ENCODE results near the gene RUNDC1.

DNA sequence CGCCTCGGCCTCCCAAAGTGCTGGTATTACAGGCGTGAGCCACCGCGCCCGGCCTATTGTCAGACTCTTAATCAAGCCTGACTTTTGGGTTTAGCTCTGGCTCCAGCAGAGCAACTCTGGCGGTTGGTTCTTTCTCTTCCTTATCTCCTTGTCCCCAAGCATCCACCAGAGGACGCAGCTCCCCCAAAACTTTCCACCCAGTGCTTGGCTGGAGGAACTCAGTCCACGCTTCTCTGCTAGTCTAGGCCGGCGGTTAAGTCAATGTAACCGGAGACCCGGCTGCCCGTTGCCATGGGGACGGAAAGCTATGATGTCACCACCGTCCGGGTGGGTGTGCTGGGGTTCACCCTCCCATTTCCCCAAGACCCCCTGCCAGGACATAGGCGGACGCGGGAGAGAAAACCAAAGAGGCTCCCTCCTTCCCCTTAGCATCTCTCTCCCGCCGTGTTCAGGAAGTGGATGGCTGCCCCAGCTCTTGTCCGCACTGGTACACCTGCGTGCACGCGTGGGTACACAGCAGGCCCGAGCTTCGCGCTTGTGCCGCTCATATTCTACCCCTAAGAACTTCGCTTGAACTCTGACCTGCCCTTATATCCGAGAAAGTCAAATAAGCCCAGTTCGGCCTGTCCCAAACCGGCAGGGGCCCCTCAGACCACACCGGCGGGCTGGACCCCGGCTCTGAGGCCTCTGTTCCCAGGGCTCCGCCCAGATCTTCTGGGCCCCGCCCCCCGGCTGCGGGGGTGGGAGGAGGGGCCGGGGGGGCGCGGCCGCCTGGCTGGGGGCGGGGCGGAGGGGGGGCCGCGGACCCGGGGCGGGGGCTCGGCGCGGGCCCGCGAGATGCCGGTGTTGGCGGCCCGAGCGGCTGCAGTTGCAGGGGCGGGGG lies 44.3 kb downstream of the RUNDC1 start, which contains the start of gene RND2:
- peak; percentile 61 for TF ChIP-seq EP300 (conservative IDR thresholded peaks at IDR 0.05; ENCODE audit: poor library complexity, severe bottlenecking)
- TF ChIP-seq, protein P1, sequence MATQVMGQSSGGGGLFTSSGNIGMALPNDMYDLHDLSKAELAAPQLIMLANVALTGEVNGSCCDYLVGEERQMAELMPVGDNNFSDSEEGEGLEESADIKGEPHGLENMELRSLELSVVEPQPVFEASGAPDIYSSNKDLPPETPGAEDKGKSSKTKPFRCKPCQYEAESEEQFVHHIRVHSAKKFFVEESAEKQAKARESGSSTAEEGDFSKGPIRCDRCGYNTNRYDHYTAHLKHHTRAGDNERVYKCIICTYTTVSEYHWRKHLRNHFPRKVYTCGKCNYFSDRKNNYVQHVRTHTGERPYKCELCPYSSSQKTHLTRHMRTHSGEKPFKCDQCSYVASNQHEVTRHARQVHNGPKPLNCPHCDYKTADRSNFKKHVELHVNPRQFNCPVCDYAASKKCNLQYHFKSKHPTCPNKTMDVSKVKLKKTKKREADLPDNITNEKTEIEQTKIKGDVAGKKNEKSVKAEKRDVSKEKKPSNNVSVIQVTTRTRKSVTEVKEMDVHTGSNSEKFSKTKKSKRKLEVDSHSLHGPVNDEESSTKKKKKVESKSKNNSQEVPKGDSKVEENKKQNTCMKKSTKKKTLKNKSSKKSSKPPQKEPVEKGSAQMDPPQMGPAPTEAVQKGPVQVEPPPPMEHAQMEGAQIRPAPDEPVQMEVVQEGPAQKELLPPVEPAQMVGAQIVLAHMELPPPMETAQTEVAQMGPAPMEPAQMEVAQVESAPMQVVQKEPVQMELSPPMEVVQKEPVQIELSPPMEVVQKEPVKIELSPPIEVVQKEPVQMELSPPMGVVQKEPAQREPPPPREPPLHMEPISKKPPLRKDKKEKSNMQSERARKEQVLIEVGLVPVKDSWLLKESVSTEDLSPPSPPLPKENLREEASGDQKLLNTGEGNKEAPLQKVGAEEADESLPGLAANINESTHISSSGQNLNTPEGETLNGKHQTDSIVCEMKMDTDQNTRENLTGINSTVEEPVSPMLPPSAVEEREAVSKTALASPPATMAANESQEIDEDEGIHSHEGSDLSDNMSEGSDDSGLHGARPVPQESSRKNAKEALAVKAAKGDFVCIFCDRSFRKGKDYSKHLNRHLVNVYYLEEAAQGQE (IDR thresholded peaks at IDR 0.05; ENCODE audit: borderline replicate concordance), result peak; percentile 53
- TF ChIP-seq CTCF (IDR thresholded peaks at IDR 0.05; ENCODE audit: poor library complexity, severe bottlenecking), result peak; percentile 97
- no peak for TF ChIP-seq EZH2 (IDR thresholded peaks at IDR 0.05; ENCODE audit: borderline replicate concordance, insufficient read depth, low read length, poor library complexity, severe bottlenecking)
- peak; percentile 63 for TF ChIP-seq POLR2AphosphoS5 (IDR thresholded peaks at IDR 0.05)
- TF ChIP-seq TAF1 (IDR thresholded peaks at IDR 0.05; ENCODE audit: low read depth), result peak; percentile 54
- peak; percentile 97 for TF ChIP-seq RAD21 (conservative IDR thresholded peaks at IDR 0.05)
- peak; percentile 99 for TF ChIP-seq SMC3 (conservative IDR thresholded peaks at IDR 0.05; ENCODE audit: poor library complexity)
- TF ChIP-seq MXI1 (conservative IDR thresholded peaks at IDR 0.05; ENCODE audit: poor library complexity, severe bottlenecking), result peak; percentile 95

Measured in neural cell (in vitro differentiated cells).